ENCODE measurements around the gene KLF6. TPM values are rescaled to one million over a fixed set of nuclear protein-coding genes. Genes with fewer than 3 reads are reported as not detected.

Gene KLF6
- total and polyA plus RNA-seq, 11 donors: 15.2 to 106 (median 52.2) TPM

DNA sequence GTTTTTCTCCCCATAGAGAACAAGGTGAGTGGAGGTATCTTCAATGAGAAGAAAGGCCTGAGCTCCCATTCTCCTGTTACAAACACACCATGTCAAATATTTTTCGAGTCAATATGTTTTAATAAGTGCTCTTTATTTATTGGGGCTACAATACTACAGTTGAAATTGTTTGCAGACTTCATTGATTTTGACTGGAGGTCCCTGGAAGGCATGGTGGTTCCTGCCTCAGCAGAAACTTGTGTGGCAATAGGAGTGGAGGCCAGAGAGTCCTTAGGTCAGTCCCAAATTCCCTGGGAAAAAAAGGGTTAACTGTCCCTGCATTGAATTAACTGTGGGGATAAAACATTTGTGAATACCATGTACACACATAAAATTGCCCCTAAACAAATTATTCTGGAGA lies 22.7 kb downstream of the KLF6 start:
- ATAC-seq (no peak), DNase-seq (no peak)
- WGBS, 4 donors: 88 to 96% (median 94%) methylated on average over 1 of the region's 1 CpG
- no peak overlapping the region for H3K27ac ChIP-seq
- TF ChIP-seq POLR2A (IDR thresholded peaks at IDR 0.05) (no peak), CTCF (IDR thresholded peaks at IDR 0.05) (no peak)
- H3K4me3 ChIP-seq: no peak overlapping the region
- peaks cover 0 to 74% (median 2%) of the 10 kb centered on the region in 12 donors for H3K4me1 ChIP-seq
- no peaks in the 10 kb centered on the region for H3K9me3 ChIP-seq
- H3K36me3 ChIP-seq: no peaks in the 10 kb centered on the region
- H3K27me3 ChIP-seq: no peaks in the 10 kb centered on the region
- intact Hi-C loops (cut with DNase I): no loop called here

GRCh38 chr10:3761904-3762303 lies 23.1 kb downstream of the KLF6 start:
- 90 to 95% (median 92%) methylated on average over 5 of the region's 5 CpGs for WGBS, 4 donors
- Histone ChIP-seq H3K9me3 (no peaks in the 10 kb centered on the region), H3K27ac (peak overlapping the region in 1 of 12 donors; percentile 70), H3K27me3 (no peaks in the 10 kb centered on the region), H3K4me3 (no peak overlapping the region), H3K4me1 (peaks cover 0 to 77% (median 4%) of the 10 kb centered on the region in 12 donors), H3K36me3 (no peaks in the 10 kb centered on the region)
- no peak for ATAC-seq
- intact Hi-C loops (cut with DNase I): no loop called here
- TF ChIP-seq POLR2A (IDR thresholded peaks at IDR 0.05): no peak
- TF ChIP-seq CTCF (IDR thresholded peaks at IDR 0.05): no peak
- DNase-seq: no peak

DNA sequence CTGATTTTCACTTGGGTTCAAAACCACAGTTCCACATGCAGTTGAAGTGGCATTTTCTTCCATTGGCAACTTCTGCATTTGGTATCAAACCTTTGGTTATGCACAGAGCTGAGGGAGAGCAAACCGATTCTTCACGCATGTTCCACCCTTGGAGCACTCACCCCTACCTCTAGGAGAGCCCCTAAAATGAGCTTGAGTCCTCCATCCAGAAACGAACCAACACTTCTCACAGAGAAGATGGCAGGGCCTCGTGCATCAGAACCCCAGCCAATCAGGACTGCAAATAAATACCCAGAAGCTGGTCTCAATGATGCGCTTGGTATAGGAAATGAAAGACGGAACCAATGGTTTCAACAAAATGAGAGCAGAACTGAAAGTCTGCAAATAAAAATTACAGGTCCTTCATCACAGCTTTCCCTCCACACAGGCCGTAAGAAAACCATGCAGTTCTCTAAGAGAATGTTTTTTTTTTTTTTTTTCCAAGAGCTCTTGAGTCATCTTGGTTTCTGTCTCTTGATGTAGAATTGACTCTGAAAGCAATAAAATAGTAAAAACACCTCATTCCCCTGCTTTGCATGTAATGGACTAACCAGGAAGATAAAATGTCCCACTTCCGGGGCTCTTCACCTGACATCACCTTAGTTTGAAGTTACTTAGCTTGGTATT lies 23.9 kb downstream of the KLF6 start:
- no peak for TF ChIP-seq CTCF (IDR thresholded peaks at IDR 0.05)
- H3K36me3 ChIP-seq: no peaks in the 10 kb centered on the region
- H3K9me3 ChIP-seq: no peaks in the 10 kb centered on the region
- no peaks in the 10 kb centered on the region for H3K27me3 ChIP-seq
- intact Hi-C loops (cut with DNase I): no loop called here
- no peak overlapping the region for H3K4me3 ChIP-seq
- WGBS, 4 donors: 92 to 96% (median 94%) methylated on average over 8 of the region's 8 CpGs
- DNase-seq (no peak), ATAC-seq (no peak)
- peak overlapping the region in 1 of 12 donors; percentile 70 for H3K27ac ChIP-seq
- H3K4me1 ChIP-seq: peaks cover 0 to 77% (median 4%) of the 10 kb centered on the region in 12 donors

- DNase-seq: no peak
- peaks cover 0 to 77% (median 13%) of the 10 kb centered on the region in 12 donors for H3K4me1 ChIP-seq
- no peak for ATAC-seq
- intact Hi-C loops (cut with DNase I): no loop called here
- no peaks in the 10 kb centered on the region for H3K27me3 ChIP-seq
- no peaks in the 10 kb centered on the region for H3K9me3 ChIP-seq
- TF ChIP-seq CTCF (IDR thresholded peaks at IDR 0.05) (no peak), POLR2A (IDR thresholded peaks at IDR 0.05) (no peak)
- no peaks in the 10 kb centered on the region for H3K36me3 ChIP-seq
- peak overlapping the region in 1 of 12 donors; percentile 70 for H3K27ac ChIP-seq
- WGBS, 4 donors: 95 to 97% (median 96%) methylated on average over 14 of the region's 14 CpGs
- H3K4me3 ChIP-seq: no peak overlapping the region
Observed at GRCh38 chr10:3760083-3760482, 24.9 kb downstream of the KLF6 start.

All from heart left ventricle (tissue), 16 donors.